K562 (cell line): Measurements from ENCODE around the gene ERLEC1. TPM values are rescaled to one million over a fixed set of nuclear protein-coding genes. Genes with fewer than 3 reads are reported as not detected.

Source experiments
- ATF7 ChIP-seq: fragments of 450-650 bp; IDR thresholded peaks from 2 replicates; pipeline ENCODE4 v1.7.1; 2014; ENCODE audit warnings: mild to moderate bottlenecking, moderate library complexity
- BMI1 ChIP-seq: fragments of 150-350 bp; IDR thresholded peaks from 2 replicates; pipeline ENCODE4 v1.6.1; 2014; ENCODE audit warnings: low read length
- BRF2 ChIP-seq: IDR thresholded peaks from 3 replicates; pipeline ENCODE4 v1.6.1; 2011; ENCODE audit warnings: borderline replicate concordance, mild to moderate bottlenecking; ENCODE audit not compliant: insufficient read length, insufficient read depth
- C11orf30 ChIP-seq: fragments of 450-650 bp; IDR thresholded peaks from 2 replicates; pipeline ENCODE4 v1.6.1; 2016; ENCODE audit warnings: low read depth, mild to moderate bottlenecking
- CBFA2T3 ChIP-seq: fragments of 450-650 bp; IDR thresholded peaks from 2 replicates; pipeline ENCODE4 v1.6.1; 2017
- ESRRB ChIP-seq: fragments of 250-450 bp; sonication (Bioruptor Pico); IDR thresholded peaks from 2 replicates; pipeline ENCODE4 v1.5.0; 2020; ENCODE audit warnings: mild to moderate bottlenecking, moderate library complexity, borderline replicate concordance
- HDAC2 ChIP-seq: fragments of 450-650 bp; IDR thresholded peaks from 2 replicates; pipeline ENCODE4 v1.6.1; 2016; ENCODE audit warnings: mild to moderate bottlenecking
- HMGXB4 ChIP-seq: sonication (generic); formaldehyde crosslinking; IDR thresholded peaks from 2 replicates; pipeline ENCODE4 v1.8.1; 2023; ENCODE audit warnings: mild to moderate bottlenecking, missing genetic modification reagents
- KLF10 ChIP-seq: fragments of 250-450 bp; sonication (Bioruptor Pico); IDR thresholded peaks from 2 replicates; pipeline ENCODE4 v1.6.1; 2021; ENCODE audit warnings: matching md5 sums
- LEF1 ChIP-seq: fragments of 450-650 bp; IDR thresholded peaks from 2 replicates; pipeline ENCODE4 v1.6.1; 2016; ENCODE audit warnings: mild to moderate bottlenecking
- MCM2 ChIP-seq: fragments of 450-650 bp; IDR thresholded peaks from 2 replicates; pipeline ENCODE4 v1.6.1; 2017; ENCODE audit warnings: low read depth, mild to moderate bottlenecking
- MECOM ChIP-seq: fragments of 250-450 bp; sonication (Bioruptor Pico); IDR thresholded peaks from 2 replicates; pipeline ENCODE4 v1.8.0; 2022; ENCODE audit warnings: inconsistent platforms
- MIER1 ChIP-seq: fragments of 450-650 bp; IDR thresholded peaks from 2 replicates; pipeline ENCODE4 v1.6.1; 2016; ENCODE audit warnings: antibody characterized with exemption, mild to moderate bottlenecking, low read depth
- NR0B1 ChIP-seq: fragments of 450-650 bp; IDR thresholded peaks from one replicate; pipeline ENCODE4 v1.6.1; 2018; ENCODE audit warnings: mild to moderate bottlenecking, moderate library complexity; ENCODE audit not compliant: partially characterized antibody
- PBX2 ChIP-seq, 2 experiments: IDR thresholded peaks in 1 of 2; conservative IDR thresholded peaks in 1 of 2; 2 replicates each; pipeline ENCODE4 v1.6.1; 2016; ENCODE audit warnings: low read depth in 2 of 2, mild to moderate bottlenecking in 1 of 2, missing compliant biosample characterization in 1 of 2, missing genetic modification characterization in 1 of 2, moderate library complexity in 1 of 2
- USF2 ChIP-seq: sonication (generic); formaldehyde crosslinking; IDR thresholded peaks from 2 replicates; pipeline ENCODE4 v1.5.0; 2020; ENCODE audit warnings: missing genetic modification reagents
- ZBTB17 ChIP-seq: fragments of 450-650 bp; formaldehyde crosslinking; IDR thresholded peaks from 2 replicates; pipeline ENCODE4 v1.4.0; 2020; ENCODE audit warnings: mild to moderate bottlenecking
- ZNF316 ChIP-seq: fragments of 450-650 bp; IDR thresholded peaks from 2 replicates; pipeline ENCODE4 v1.6.1; 2016
- ZNF699 ChIP-seq: fragments of 250-450 bp; sonication (Bioruptor Pico); IDR thresholded peaks from 2 replicates; pipeline ENCODE4 v1.8.0; 2021; ENCODE audit warnings: mild to moderate bottlenecking, moderate library complexity; ENCODE audit not compliant: insufficient replicate concordance
- polyA plus RNA-seq, 8 experiments: library from polyadenylated mRNA; depleted of rRNA in 4 of 8; stranded (reverse) in 5 of 8; unstranded in 3 of 8; fragments of >200 nt; fragmentation: Nextera tagmentation in 2 of 8; fragmentation: Illumina TruSeq in 1 of 8; extraction: Ambion mirVana in 2 of 8; extraction: Trizol in 1 of 8; gene quantifications; 2 replicates each; pipeline versions ENCODE4 v1.2.1 to v1.2.3, GENCODE V29; 2011 to 2014; ENCODE audit warnings: inconsistent platforms in 1 of 8, missing spikeins in 1 of 8
- total RNA-seq, 7 experiments: library from RNA; depleted of rRNA in 6 of 7; stranded (reverse); fragments of >200 nt in 6 of 7; fragmentation: Illumina TruSeq in 2 of 7; extraction: Trizol in 2 of 7; gene quantifications; 2 replicates each; pipeline versions ENCODE4 v1.2.1 to v1.2.3, GENCODE V29; 2011 to 2021; ENCODE audit warnings: low replicate concordance in 1 of 7
- TF ChIP-seq, protein P1 (sequence below): fragments of 250-450 bp; sonication (Bioruptor Pico); IDR thresholded peaks from 2 replicates; pipeline ENCODE4 v1.5.1; 2021; ENCODE audit warnings: mild to moderate bottlenecking

ERLEC1 gene
- total and polyA plus RNA-seq, 9 of the 15 experiments (the other 6 are each of a cell fraction or from before 2014, with no cell fraction given), result 12.0 to 41.6 (median 30.6) TPM

DNA sequence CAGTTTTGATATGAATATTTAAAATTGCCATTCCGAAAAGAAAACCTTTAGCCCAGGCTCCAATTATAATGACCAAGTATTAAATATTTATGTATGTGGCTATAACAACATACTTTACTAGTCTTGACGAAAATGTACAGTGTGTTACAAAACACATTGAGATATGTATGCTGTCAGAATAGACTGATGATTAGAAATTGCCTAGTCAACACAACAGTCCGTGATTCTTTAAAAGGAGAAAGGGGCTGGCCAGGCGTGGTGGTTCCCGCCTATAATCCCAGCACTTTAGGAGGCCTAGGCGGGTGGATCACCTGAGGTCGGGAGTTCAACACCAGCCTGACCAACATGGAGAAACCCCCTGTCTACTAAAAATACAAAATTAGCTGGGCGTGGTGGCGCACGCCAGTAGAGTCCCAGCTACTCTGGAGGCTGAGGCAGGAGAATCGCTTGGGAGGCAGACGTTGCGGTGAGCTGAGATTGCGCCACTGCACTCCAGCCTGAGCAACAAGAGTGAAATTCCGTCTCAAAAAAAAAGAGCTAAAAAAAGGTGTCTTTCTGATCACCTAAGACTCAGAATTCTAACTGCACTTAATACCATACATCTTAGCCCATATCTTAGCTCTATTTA lies 17.4 kb upstream of the ERLEC1 start (continued):
- TF ChIP-seq, protein P1, sequence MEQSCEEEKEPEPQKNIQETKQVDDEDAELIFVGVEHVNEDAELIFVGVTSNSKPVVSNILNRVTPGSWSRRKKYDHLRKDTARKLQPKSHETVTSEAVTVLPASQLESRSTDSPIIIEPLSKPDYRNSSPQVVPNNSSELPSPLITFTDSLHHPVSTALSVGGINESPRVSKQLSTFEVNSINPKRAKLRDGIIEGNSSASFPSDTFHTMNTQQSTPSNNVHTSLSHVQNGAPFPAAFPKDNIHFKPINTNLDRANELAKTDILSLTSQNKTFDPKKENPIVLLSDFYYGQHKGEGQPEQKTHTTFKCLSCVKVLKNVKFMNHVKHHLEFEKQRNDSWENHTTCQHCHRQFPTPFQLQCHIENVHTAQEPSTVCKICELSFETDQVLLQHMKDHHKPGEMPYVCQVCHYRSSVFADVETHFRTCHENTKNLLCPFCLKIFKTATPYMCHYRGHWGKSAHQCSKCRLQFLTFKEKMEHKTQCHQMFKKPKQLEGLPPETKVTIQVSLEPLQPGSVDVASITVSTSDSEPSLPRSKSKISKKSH (CRISPR knock-in tag), result no peak
- TF ChIP-seq MCM2 (no peak), C11orf30 (peak; percentile 91), ESRRB (CRISPR knock-in tag) (no peak), HDAC2 (0 out of 2 replicates have a peak, but pooled peaks have one; percentile 21), ZNF316 (peak; percentile 93), MECOM (CRISPR knock-in tag) (no peak), ZBTB17 (CRISPR knock-in tag) (no peak), LEF1 (no peak), HMGXB4 (CRISPR knock-in tag) (no peak), NR0B1 (no peak), CBFA2T3 (no peak), MIER1 (no peak), KLF10 (CRISPR knock-in tag) (no peak), ZNF699 (CRISPR knock-in tag) (no peak), USF2 (no peak), BRF2 (no peak), PBX2 (CRISPR knock-in tag; IDR thresholded peaks at IDR 0.05; ENCODE audit: low read depth) (no peak), PBX2 (tag; conservative IDR thresholded peaks at IDR 0.05; ENCODE audit: low read depth) (peak; percentile 72), ATF7 (no peak; the same call in 1 of the 2 replicates), BMI1 (no peak)
